ENCODE measurements around the gene RNF13. TPM values are rescaled to one million over a fixed set of nuclear protein-coding genes. Genes with fewer than 3 reads are reported as not detected.

The RNF13 gene
- total and polyA plus RNA-seq, 2 donors (not counting 1 experiment from before 2014, with no cell fraction given), result 57.4 to 81.7 TPM

DNA sequence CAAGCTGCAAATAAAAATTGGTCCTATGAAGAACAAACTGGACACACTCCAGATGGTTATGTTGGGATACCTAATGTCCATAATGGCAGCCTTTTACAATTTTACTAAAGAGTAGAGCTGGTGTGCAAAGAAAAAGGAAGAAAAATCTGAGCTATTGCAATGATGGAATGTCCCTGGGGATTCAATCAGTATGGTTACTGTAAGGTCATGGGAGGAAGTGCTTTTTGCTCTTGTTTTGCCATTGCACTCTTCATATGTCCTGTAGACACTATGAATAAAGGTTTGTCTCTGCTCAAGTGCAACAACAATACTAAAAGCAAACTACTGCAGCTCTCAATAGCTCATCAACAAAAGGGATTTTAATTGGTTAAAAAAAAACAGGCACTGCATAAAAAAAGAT lies 152.3 kb downstream of the RNF13 start:
- H3K36me3 ChIP-seq (ENCODE audit: control insufficient read depth, insufficient read depth, low read length), result peaks cover 3% of the 10 kb centered on the region
- no peak overlapping the region for H3K4me3 ChIP-seq (replicated peaks in 1 of 4; ENCODE audit: control extremely low read depth in 1 of 4, insufficient read depth in 1 of 4, low read depth in 3 of 4, low read length in 4 of 4)
- H3K9ac ChIP-seq (ENCODE audit: insufficient read depth, low read length), result no peak overlapping the region
- H3K27ac ChIP-seq (ENCODE audit: insufficient read depth, low read length), result no peak overlapping the region
- peaks cover 16% of the 10 kb centered on the region for H3K4me1 ChIP-seq (ENCODE audit: control insufficient read depth, extremely low read depth, insufficient read depth, low read length)
- no peak overlapping the region for H3K4me2 ChIP-seq (ENCODE audit: extremely low read depth, insufficient read depth, low read length)
- TF ChIP-seq EZH2 (IDR thresholded peaks at IDR 0.05; ENCODE audit: low read length, missing control alignments), result no peak
- TF ChIP-seq, protein P1, sequence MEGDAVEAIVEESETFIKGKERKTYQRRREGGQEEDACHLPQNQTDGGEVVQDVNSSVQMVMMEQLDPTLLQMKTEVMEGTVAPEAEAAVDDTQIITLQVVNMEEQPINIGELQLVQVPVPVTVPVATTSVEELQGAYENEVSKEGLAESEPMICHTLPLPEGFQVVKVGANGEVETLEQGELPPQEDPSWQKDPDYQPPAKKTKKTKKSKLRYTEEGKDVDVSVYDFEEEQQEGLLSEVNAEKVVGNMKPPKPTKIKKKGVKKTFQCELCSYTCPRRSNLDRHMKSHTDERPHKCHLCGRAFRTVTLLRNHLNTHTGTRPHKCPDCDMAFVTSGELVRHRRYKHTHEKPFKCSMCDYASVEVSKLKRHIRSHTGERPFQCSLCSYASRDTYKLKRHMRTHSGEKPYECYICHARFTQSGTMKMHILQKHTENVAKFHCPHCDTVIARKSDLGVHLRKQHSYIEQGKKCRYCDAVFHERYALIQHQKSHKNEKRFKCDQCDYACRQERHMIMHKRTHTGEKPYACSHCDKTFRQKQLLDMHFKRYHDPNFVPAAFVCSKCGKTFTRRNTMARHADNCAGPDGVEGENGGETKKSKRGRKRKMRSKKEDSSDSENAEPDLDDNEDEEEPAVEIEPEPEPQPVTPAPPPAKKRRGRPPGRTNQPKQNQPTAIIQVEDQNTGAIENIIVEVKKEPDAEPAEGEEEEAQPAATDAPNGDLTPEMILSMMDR (conservative IDR thresholded peaks at IDR 0.05 in 1 of 2, IDR thresholded peaks at IDR 0.05 in 1 of 2; ENCODE audit: low read depth in 1 of 2, low read length in 2 of 2), result no peak
- H3K79me2 ChIP-seq (ENCODE audit: control insufficient read depth, insufficient read depth, low read length), result peaks cover 89% of the 10 kb centered on the region
- H3K27me3 ChIP-seq (ENCODE audit: control insufficient read depth, insufficient read depth, low read length), result no peaks in the 10 kb centered on the region
- no peak overlapping the region for H2AFZ ChIP-seq (ENCODE audit: low read length)
- no peaks in the 10 kb centered on the region for H4K20me1 ChIP-seq (ENCODE audit: control insufficient read depth, extremely low read depth, insufficient read depth, low read length)
- no peaks in the 10 kb centered on the region for H3K9me3 ChIP-seq (ENCODE audit: control insufficient read depth, insufficient read depth, low read depth, low read length)
- DNase-seq (ENCODE audit: low read depth in 2 of 2), result peak in 1 of 2 donors; percentile 19

DNA sequence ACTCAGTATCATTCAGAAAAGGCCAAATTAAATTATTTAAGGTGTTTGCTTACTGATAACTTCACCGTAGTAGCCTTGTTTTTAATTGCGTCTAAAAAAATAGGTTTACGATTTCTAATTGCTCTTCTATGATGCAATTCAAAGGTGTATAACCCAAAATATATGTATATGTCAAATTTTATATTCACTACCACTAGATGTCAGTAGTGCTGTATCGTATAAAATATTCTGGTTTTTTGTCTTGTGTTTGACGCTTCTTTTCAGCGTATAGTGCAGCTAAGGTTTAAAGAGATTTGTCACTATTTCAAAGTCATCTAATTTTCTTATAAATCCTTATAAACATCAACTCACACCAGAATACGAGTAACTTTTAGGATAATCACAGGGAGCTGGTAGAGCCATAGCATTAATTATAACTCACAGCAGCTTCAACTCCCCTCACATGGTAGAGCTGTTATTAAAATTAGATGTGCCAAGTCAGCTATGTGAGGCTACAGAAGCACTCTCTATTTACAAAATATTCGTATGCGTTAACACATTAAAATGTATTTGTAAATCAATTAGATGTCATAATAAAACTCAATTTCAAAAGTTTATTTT lies 154.2 kb downstream of the RNF13 start:
- Histone ChIP-seq H3K9me3 (ENCODE audit: control insufficient read depth, insufficient read depth, low read depth, low read length) (no peaks in the 10 kb centered on the region), H4K20me1 (ENCODE audit: control insufficient read depth, extremely low read depth, insufficient read depth, low read length) (no peaks in the 10 kb centered on the region), H3K9ac (ENCODE audit: insufficient read depth, low read length) (no peak overlapping the region), H2AFZ (ENCODE audit: low read length) (no peak overlapping the region), H3K4me2 (ENCODE audit: extremely low read depth, insufficient read depth, low read length) (peak overlapping the region; percentile 84), H3K79me2 (ENCODE audit: control insufficient read depth, insufficient read depth, low read length) (peaks cover 90% of the 10 kb centered on the region), H3K36me3 (ENCODE audit: control insufficient read depth, insufficient read depth, low read length) (peaks cover 3% of the 10 kb centered on the region), H3K4me3 (replicated peaks in 1 of 4; ENCODE audit: control extremely low read depth in 1 of 4, insufficient read depth in 1 of 4, low read depth in 3 of 4, low read length in 4 of 4) (peak overlapping the region; percentile 73 to 87 (median 81)), H3K4me1 (ENCODE audit: control insufficient read depth, extremely low read depth, insufficient read depth, low read length) (peaks cover 16% of the 10 kb centered on the region), H3K27ac (ENCODE audit: insufficient read depth, low read length) (no peak overlapping the region), H3K27me3 (ENCODE audit: control insufficient read depth, insufficient read depth, low read length) (no peaks in the 10 kb centered on the region)
- peak; percentile 45 to 77 for DNase-seq (ENCODE audit: low read depth in 2 of 2)
- TF ChIP-seq EZH2 (IDR thresholded peaks at IDR 0.05; ENCODE audit: low read length, missing control alignments), result no peak
- TF ChIP-seq, protein P1 (conservative IDR thresholded peaks at IDR 0.05 in 1 of 2, IDR thresholded peaks at IDR 0.05 in 1 of 2; ENCODE audit: low read depth in 1 of 2, low read length in 2 of 2), result peak; percentile 7 to 36

- Histone ChIP-seq H2AFZ (ENCODE audit: low read length) (no peak overlapping the region), H3K9me3 (ENCODE audit: control insufficient read depth, insufficient read depth, low read depth, low read length) (no peaks in the 10 kb centered on the region), H3K79me2 (ENCODE audit: control insufficient read depth, insufficient read depth, low read length) (peaks cover 86% of the 10 kb centered on the region), H3K27me3 (ENCODE audit: control insufficient read depth, insufficient read depth, low read length) (no peaks in the 10 kb centered on the region), H3K36me3 (ENCODE audit: control insufficient read depth, insufficient read depth, low read length) (peaks cover 3% of the 10 kb centered on the region), H3K4me1 (ENCODE audit: control insufficient read depth, extremely low read depth, insufficient read depth, low read length) (peaks cover 16% of the 10 kb centered on the region), H3K27ac (ENCODE audit: insufficient read depth, low read length) (peak overlapping the region; percentile 81), H3K4me3 (replicated peaks in 1 of 4; ENCODE audit: control extremely low read depth in 1 of 4, insufficient read depth in 1 of 4, low read depth in 3 of 4, low read length in 4 of 4) (peak overlapping the region; percentile 73 to 87 (median 81)), H3K4me2 (ENCODE audit: extremely low read depth, insufficient read depth, low read length) (peak overlapping the region; percentile 84), H4K20me1 (ENCODE audit: control insufficient read depth, extremely low read depth, insufficient read depth, low read length) (no peaks in the 10 kb centered on the region), H3K9ac (ENCODE audit: insufficient read depth, low read length) (peak overlapping the region; percentile 88)
- TF ChIP-seq, protein P1 (conservative IDR thresholded peaks at IDR 0.05 in 1 of 2, IDR thresholded peaks at IDR 0.05 in 1 of 2; ENCODE audit: low read depth in 1 of 2, low read length in 2 of 2), result no peak
- TF ChIP-seq EZH2 (IDR thresholded peaks at IDR 0.05; ENCODE audit: low read length, missing control alignments), result no peak
- DNase-seq (ENCODE audit: low read depth in 2 of 2), result peak; percentile 15 to 76
These were observed 155.2 kb downstream of the RNF13 start for GRCh38 chr3:149968216-149968615.

Measured in fibroblast of lung (primary cell).